HUES6 (cell line): Measurements from ENCODE around the gene IRF1.

Experiments used
- H3K27ac ChIP-seq: 2 replicates; pipeline ENCODE4 v1.7.0; 2013; ENCODE audit warnings: low read depth, mild to moderate bottlenecking, low read length, inconsistent platforms
- H3K27me3 ChIP-seq: 2 replicates; pipeline ENCODE4 v1.6.1; 2013; ENCODE audit warnings: low read length; ENCODE audit not compliant: control insufficient read depth, insufficient read depth
- H3K36me3 ChIP-seq: 2 replicates; pipeline ENCODE4 v1.6.1; 2013; ENCODE audit warnings: low read length; ENCODE audit not compliant: control insufficient read depth, insufficient read depth
- H3K4me1 ChIP-seq: 2 replicates; pipeline ENCODE4 v1.6.1; 2013; ENCODE audit warnings: low read length; ENCODE audit not compliant: control insufficient read depth, insufficient read depth
- H3K4me3 ChIP-seq: 2 replicates; pipeline ENCODE4 v1.5.1; 2013; ENCODE audit warnings: low read depth, low read length
- H3K9ac ChIP-seq: one replicate; pipeline ENCODE4 v1.6.1; 2013; ENCODE audit warnings: mild to moderate bottlenecking, low read length
- H3K9me3 ChIP-seq: 2 replicates; pipeline ENCODE4 v1.6.1; 2013; ENCODE audit warnings: low read depth, low read length; ENCODE audit not compliant: control insufficient read depth, insufficient read depth

The IRF1 gene

DNA sequence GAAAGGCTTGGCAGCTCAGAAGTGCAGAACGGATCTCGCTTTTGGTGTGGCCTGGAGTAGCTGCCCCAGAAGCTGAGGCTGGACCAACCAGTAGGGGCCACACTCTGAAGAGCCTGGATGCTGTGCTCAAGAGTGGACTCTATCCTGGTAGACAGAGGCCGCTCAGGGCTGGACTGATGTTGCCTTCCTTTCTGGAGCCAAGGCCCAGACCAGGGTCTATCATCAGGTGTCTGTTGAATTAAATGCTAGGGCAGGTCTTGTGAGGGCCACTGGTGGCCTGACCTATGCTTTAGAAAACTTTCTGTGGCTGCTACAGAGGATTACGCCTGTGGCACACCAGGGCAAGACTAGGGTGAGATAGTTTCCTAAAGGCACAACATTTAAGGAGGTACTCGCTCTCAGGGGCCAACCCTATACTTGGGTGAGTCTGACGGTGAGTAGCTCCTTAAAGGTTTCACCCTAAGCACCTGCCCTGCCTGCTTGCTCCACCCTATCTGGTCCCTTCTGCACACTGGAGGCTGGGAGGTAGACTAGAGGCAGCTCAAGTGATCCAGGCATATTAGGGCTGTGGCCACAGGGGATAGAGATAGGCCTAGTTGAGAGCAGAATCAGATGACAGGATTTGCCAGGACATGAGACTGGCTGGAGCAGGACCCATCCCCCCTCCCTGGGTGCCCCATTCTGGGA, 9.8 kb upstream of the IRF1 start:
- Histone ChIP-seq H3K4me3 (no peak overlapping the region), H3K27ac (no peak overlapping the region), H3K9ac (no peak overlapping the region), H3K4me1 (peaks cover 16% of the 10 kb centered on the region), H3K27me3 (no peaks in the 10 kb centered on the region), H3K9me3 (no peaks in the 10 kb centered on the region), H3K36me3 (no peaks in the 10 kb centered on the region)

DNA sequence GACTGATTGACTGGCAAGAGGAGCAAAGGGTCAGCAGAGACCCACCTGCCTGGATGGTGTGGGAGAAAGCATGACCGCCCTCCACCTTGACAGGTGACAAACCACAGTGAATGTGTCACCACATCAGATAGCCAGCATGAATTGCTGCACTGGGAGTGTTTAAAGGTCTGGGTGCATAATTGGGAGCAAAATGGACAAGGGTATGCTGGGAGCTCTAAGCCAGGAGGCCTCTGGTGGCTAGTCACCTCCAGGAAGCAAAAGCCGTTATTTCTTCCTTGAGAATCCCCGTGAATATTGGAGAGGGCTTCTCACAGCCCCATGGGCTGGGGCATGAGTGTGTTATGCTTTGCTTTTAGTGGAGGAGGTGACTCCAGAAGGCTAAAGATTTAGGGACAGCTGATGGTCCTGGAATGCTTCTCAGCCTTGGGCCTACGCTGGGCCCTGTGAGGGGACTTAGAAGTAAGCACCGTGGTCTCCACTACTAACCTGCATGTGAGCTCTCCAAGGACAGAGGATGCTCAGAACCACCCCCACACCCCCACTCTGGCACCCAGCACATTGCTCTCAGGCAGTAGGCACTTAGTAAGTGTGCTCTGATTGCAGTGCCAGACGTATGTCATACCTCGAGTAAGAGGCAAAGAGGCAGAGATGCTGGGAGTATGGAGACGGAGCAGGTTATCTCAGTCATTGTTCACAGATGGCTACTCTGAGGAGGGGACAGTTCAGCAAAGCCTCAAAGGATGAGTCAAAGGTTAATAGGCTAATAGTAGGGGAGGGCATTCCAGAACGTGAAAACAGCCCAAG, 9.1 kb upstream of the IRF1 start:
- H3K27ac ChIP-seq: no peak overlapping the region
- H3K9me3 ChIP-seq: no peaks in the 10 kb centered on the region
- H3K9ac ChIP-seq: no peak overlapping the region
- H3K27me3 ChIP-seq: no peaks in the 10 kb centered on the region
- H3K4me3 ChIP-seq: no peak overlapping the region
- no peaks in the 10 kb centered on the region for H3K36me3 ChIP-seq
- peaks cover 20% of the 10 kb centered on the region for H3K4me1 ChIP-seq

DNA sequence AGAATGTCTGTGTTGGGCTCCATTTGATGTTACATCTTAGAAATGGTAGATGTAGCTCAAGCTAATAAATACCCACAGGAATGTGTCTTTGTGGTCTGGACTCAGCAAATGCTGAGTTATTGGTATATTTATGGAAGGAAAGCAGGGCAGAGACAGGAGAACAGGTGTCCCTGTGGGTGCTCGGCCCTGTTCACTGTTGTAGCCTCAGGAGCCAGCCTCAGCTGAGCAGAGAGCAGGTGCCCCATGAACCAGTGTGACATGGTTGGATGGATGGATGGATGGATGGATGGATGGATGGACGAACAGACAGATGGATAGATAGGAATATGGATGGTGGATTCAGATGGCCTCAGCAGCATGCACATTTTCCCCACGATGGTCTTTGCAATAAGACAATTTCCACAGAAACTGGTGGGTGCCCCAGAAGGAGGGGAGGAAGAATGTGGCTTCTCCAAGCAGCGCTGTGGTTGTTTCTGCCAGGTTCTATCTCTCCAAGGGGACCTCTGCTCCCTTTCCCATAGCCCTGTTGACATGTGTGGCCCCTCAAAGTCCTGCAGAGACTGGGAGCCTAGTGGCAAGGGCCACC, 8.2 kb upstream of the IRF1 start:
- Histone ChIP-seq H3K27ac (no peak overlapping the region), H3K27me3 (no peaks in the 10 kb centered on the region; the same call in 1 of the 2 replicates), H3K9ac (no peak overlapping the region), H3K9me3 (no peaks in the 10 kb centered on the region), H3K36me3 (no peaks in the 10 kb centered on the region), H3K4me1 (peaks cover 20% of the 10 kb centered on the region), H3K4me3 (no peak overlapping the region)

DNA sequence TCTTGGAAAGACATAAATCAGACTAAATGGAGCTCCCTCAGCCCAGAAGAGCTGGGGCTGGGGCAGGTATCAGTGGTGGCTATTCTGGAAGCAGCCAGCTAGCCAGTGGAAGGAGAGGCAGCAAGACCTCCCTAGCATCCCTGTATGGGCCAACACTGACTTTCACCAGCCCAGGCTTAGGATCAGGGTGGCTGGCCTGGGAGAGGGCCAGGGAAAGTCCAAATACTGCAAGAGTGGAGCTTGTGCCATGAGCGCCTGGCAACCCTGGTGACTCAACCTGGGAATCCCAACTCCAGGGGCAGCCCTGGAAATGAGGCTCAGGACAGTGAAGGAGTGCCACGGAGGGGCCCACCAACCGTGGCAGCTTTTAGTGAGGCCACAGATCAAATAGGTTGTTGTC, 7.6 kb upstream of the IRF1 start:
- Histone ChIP-seq H3K9me3 (no peaks in the 10 kb centered on the region), H3K36me3 (no peaks in the 10 kb centered on the region), H3K9ac (no peak overlapping the region), H3K27ac (no peak overlapping the region), H3K27me3 (peaks cover 5% of the 10 kb centered on the region; the same call in 1 of the 2 replicates), H3K4me1 (peaks cover 20% of the 10 kb centered on the region), H3K4me3 (peak overlapping the region; percentile 73; the same call in 1 of the 2 replicates)

DNA sequence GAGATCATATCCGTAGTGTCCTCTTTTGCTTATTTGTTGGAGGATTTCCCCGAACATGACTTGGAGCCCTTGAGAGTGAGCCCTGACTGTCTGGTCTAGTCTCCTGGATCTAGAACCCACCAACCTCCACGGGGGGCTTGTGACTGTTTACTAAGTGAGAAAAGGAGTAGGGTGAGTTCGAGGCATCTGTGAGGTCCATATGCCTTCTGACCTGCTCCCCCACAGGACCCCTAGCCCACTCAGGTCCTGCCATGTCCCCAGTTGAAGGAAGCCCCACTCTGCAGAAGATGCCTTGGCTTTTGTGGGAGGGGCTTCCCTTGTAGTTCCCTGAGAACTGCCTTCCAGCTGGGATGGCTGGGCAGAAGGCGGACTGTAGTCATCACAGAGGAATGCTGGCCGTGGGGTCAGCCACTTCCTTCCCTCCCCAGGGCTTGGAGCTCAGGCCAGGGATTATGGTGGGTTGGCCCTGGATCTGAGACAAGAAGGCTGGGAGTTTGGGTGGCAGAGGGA, 7.0 kb upstream of the IRF1 start:
- Histone ChIP-seq H3K27ac (no peak overlapping the region), H3K9me3 (no peaks in the 10 kb centered on the region), H3K27me3 (peaks cover 7% of the 10 kb centered on the region; the same call in 1 of the 2 replicates), H3K4me1 (peaks cover 20% of the 10 kb centered on the region), H3K4me3 (peak overlapping the region; percentile 73), H3K36me3 (no peaks in the 10 kb centered on the region), H3K9ac (no peak overlapping the region)

DNA sequence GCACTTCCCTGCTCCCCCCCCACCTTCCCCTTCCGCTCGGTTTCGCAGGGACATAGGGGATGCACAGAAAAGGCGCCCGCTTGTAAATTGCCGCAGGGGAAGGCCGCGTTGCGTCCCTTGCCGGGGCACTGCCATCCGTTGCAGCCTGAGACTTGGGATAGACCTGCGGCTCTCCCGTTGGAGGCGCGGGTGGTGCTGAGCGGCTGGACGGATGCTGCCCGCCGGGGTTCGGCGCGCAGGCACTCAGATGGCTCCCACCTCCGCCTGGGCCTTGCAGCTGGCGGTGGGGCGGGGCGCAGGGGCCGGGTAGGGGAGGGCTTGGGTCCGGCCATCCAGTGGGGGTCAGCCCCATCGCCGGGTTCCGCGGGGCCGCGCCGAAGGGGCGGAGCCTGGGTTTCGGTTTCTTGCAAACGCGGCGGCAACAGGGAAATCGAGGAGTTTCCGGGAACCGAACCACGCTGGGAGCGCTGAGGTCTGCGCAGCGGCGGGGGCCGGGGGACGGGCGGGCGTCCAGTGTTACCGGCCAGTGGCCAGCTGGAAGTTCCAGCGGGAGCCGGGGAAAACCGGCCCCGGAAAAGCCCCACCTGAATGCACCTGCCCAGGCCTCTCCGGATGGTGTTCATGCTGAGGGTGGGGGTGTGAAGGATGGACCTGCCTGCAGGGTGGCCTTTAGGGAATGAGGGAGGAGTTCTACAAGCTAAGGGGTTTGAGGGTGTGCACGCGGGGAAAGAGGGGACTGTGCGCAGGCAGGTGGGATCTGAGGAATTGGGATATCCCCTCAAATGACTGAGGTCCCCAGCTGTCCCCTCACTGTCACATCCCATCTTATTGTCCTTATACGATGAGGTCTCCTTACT, 6.3 kb upstream of the IRF1 start:
- no peaks in the 10 kb centered on the region for H3K36me3 ChIP-seq
- H3K4me3 ChIP-seq: peak overlapping the region; percentile 73
- H3K9me3 ChIP-seq: no peaks in the 10 kb centered on the region
- H3K9ac ChIP-seq: peak overlapping the region; percentile 51
- H3K27ac ChIP-seq: no peak overlapping the region; the same call in 1 of the 2 replicates
- H3K4me1 ChIP-seq: peaks cover 25% of the 10 kb centered on the region
- H3K27me3 ChIP-seq: peaks cover 11% of the 10 kb centered on the region

DNA sequence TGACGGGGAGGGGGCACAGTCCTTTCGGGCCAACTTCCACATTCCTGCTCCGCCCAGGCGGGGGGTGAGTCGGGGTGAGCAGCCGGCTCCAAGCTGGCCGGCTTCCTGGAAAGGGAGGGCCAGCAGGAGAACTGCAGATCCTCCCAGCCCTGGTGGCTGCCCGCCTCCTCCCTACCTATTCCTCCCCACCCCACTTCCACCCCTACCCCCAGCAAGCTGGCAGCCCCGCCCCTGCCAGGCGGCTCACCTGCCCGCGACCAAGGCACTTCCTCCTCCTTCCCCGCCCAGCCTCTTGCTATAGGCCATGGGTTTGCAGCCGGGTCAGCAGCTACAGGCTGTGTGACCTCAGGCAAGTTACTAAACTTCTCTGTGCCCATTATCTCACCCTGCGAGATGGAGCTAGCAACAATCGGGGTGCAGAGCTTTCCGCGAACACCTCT, 5.6 kb upstream of the IRF1 start:
- Histone ChIP-seq H3K9ac (peak overlapping the region; percentile 51), H3K27me3 (peaks cover 16% of the 10 kb centered on the region), H3K9me3 (no peaks in the 10 kb centered on the region), H3K4me1 (peaks cover 31% of the 10 kb centered on the region), H3K27ac (peak overlapping the region; percentile 53; the same call in 1 of the 2 replicates), H3K36me3 (no peaks in the 10 kb centered on the region), H3K4me3 (peak overlapping the region; percentile 73)

DNA sequence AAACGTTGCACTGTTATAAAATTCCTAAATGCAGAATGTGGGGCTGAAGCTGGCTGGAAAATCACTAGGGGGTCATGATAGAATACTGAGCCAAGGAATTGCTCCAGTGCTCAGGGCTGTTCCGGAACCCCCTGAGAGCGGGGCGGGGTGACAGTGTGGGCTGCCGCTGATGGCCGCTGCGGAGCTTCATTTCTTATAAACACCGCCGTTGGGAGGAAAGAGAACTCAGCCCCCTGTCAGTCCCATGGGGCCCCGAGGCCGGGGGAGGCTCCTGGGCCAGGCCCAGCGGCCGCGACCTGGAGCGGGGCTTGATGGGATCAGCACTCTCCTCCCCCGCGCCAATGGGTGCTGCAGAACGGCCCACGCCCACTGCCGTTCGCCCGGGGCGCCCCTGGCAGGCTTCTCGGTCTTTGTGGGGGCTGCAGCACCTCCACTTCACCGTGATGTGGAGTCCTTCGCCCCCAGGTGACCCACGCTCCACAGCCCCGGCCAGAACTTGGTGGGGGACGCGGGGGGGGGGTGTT, 5.2 kb upstream of the IRF1 start:
- Histone ChIP-seq H3K27ac (peak overlapping the region; percentile 53; the same call in 1 of the 2 replicates), H3K9me3 (no peaks in the 10 kb centered on the region), H3K9ac (peak overlapping the region; percentile 58), H3K27me3 (peaks cover 16% of the 10 kb centered on the region), H3K4me1 (peaks cover 31% of the 10 kb centered on the region), H3K4me3 (peak overlapping the region; percentile 73), H3K36me3 (no peaks in the 10 kb centered on the region)

DNA sequence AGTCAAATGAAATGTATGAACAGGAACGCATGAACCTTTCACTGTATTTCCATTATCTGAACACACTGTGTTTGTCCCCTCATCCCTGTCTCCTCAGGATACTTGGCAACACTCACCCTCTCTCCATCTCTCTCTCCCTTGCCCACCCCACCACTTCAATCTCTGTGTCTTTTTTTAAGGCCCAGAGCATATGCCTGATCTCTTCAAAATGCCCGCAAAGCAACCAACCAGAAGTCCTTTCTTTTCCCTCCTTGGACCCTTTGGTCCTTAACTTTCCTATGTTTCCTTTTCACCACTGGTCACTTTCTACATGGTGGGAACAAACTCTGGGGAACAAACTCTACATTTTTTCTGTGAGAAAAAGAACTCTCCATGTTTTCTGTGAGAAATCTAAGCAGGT, 3.2 kb upstream of the IRF1 start:
- Histone ChIP-seq H3K4me1 (peaks cover 39% of the 10 kb centered on the region), H3K9me3 (no peaks in the 10 kb centered on the region), H3K9ac (no peak overlapping the region), H3K4me3 (no peak overlapping the region), H3K36me3 (no peaks in the 10 kb centered on the region), H3K27me3 (peaks cover 25% of the 10 kb centered on the region), H3K27ac (no peak overlapping the region)

DNA sequence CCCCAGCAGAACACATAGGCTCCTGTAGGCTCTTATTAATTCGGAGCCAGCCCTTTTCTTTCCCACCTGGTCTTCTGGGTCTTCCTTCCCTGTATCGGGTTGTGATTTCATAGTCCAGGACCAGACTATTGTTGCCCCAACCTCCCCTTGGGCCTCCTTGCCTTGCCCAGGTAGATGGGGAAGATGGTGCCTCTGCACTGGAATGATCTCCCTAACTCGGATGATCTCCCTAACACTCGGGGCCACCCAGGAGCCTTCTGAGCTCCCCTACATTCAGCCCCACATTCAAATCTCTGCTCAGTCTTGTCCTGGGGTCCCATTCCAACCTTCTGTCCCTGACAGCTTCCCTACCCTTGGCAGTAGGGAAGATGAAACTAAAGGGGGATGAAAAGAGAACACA, 2.7 kb upstream of the IRF1 start:
- H3K4me1 ChIP-seq: peaks cover 39% of the 10 kb centered on the region
- no peak overlapping the region for H3K9ac ChIP-seq
- no peaks in the 10 kb centered on the region for H3K36me3 ChIP-seq
- H3K27ac ChIP-seq: no peak overlapping the region
- no peak overlapping the region for H3K4me3 ChIP-seq
- H3K9me3 ChIP-seq: no peaks in the 10 kb centered on the region
- peaks cover 25% of the 10 kb centered on the region for H3K27me3 ChIP-seq
